Liver (tissue), 9 donors: Measurements from ENCODE around the gene PLA1A. TPM values are rescaled to one million over a fixed set of nuclear protein-coding genes. Genes with fewer than 3 reads are reported as not detected.

Experiments used
- DNase-seq: peaks from one replicate; pipeline ENCODE4 v3.0.0-alpha.2; 2017; ENCODE audit warnings: low spot score
- H3K27ac ChIP-seq, 2 donors: one replicate each; pipeline ENCODE4 v1.7.0; 2013; ENCODE audit warnings: inconsistent platforms in 2 of 2, low read length in 2 of 2, control low read depth in 1 of 2, low read depth in 1 of 2, mild to moderate bottlenecking in 1 of 2
- H3K27me3 ChIP-seq, 4 donors: one replicate each; pipeline versions ENCODE4 v1.6.1 to v1.7.0; 2013; ENCODE audit warnings: low read length in 3 of 4, inconsistent platforms in 1 of 4, mild to moderate bottlenecking in 1 of 4, moderate library complexity in 1 of 4; ENCODE audit not compliant: control insufficient read depth in 4 of 4, insufficient read depth in 4 of 4
- H3K36me3 ChIP-seq, 4 donors: one replicate each; pipeline versions ENCODE4 v1.6.1 to v1.7.0; 2013; ENCODE audit warnings: low read length in 3 of 4, mild to moderate bottlenecking in 3 of 4, low read depth in 1 of 4, moderate library complexity in 1 of 4; ENCODE audit not compliant: control insufficient read depth in 4 of 4, insufficient read depth in 3 of 4
- H3K4me1 ChIP-seq, 4 donors: one replicate each; pipeline versions ENCODE4 v1.6.1 to v1.7.0; 2013; ENCODE audit warnings: low read length in 3 of 4, mild to moderate bottlenecking in 3 of 4, moderate library complexity in 1 of 4; ENCODE audit not compliant: control insufficient read depth in 4 of 4, insufficient read depth in 4 of 4
- H3K4me3 ChIP-seq, 3 donors: one replicate each; pipeline versions ENCODE4 v1.6.1 to v1.7.0; 2013; ENCODE audit warnings: low read length in 3 of 3, control low read depth in 1 of 3, low read depth in 1 of 3, mild to moderate bottlenecking in 1 of 3
- H3K9ac ChIP-seq, 2 donors: one replicate each; pipeline ENCODE4 v1.7.0; 2013; ENCODE audit warnings: low read length in 2 of 2, mild to moderate bottlenecking in 2 of 2, moderate library complexity in 2 of 2, control low read depth in 1 of 2, low read depth in 1 of 2
- H3K9me3 ChIP-seq, 4 donors: one replicate each; pipeline versions ENCODE4 v1.6.1 to v1.7.0; 2013; ENCODE audit warnings: low read length in 3 of 4; ENCODE audit not compliant: control insufficient read depth in 4 of 4
- ATF3 ChIP-seq: IDR thresholded peaks from 2 replicates; pipeline ENCODE4 v1.6.1; 2016; ENCODE audit warnings: antibody characterized with exemption
- EGR1 ChIP-seq, 2 donors: IDR thresholded peaks; 2 replicates each; pipeline ENCODE4 v1.6.1; 2016 to 2018; ENCODE audit warnings: antibody characterized with exemption in 2 of 2, low read depth in 2 of 2
- FOXA1 ChIP-seq: IDR thresholded peaks from 2 replicates; pipeline ENCODE4 v1.6.1; 2016; ENCODE audit warnings: antibody characterized with exemption
- GABPA ChIP-seq, 2 donors: IDR thresholded peaks in 1 of 2; conservative IDR thresholded peaks in 1 of 2; 2 replicates each; pipeline ENCODE4 v1.6.1; 2016; ENCODE audit warnings: antibody characterized with exemption in 2 of 2, mild to moderate bottlenecking in 1 of 2, moderate library complexity in 1 of 2
- HNF4A ChIP-seq, 2 donors: conservative IDR thresholded peaks; 2 replicates each; pipeline ENCODE4 v1.6.1; 2016; ENCODE audit warnings: antibody characterized with exemption in 2 of 2, mild to moderate bottlenecking in 2 of 2
- HNF4G ChIP-seq: IDR thresholded peaks from 2 replicates; pipeline ENCODE4 v1.6.1; 2016; ENCODE audit warnings: antibody characterized with exemption
- JUND ChIP-seq, 2 donors: IDR thresholded peaks; 2 replicates each; pipeline ENCODE4 v1.6.1; 2016; ENCODE audit warnings: antibody characterized with exemption in 2 of 2
- MAX ChIP-seq: IDR thresholded peaks from 2 replicates; pipeline ENCODE4 v1.6.1; 2016; ENCODE audit warnings: antibody characterized with exemption
- NR2F2 ChIP-seq: IDR thresholded peaks from 2 replicates; pipeline ENCODE4 v1.6.1; 2016; ENCODE audit warnings: antibody characterized with exemption
- RAD21 ChIP-seq, 2 donors: IDR thresholded peaks; 2 replicates each; pipeline ENCODE4 v1.6.1; 2016; ENCODE audit warnings: antibody characterized with exemption in 2 of 2, mild to moderate bottlenecking in 2 of 2
- REST ChIP-seq: IDR thresholded peaks from 2 replicates; pipeline ENCODE4 v1.6.1; 2016; ENCODE audit warnings: antibody characterized with exemption, mild to moderate bottlenecking
- RXRA ChIP-seq, 2 donors: IDR thresholded peaks; 2 replicates each; pipeline ENCODE4 v1.6.1; 2017 to 2018; ENCODE audit warnings: antibody characterized with exemption in 2 of 2, mild to moderate bottlenecking in 1 of 2
- SP1 ChIP-seq: IDR thresholded peaks from 2 replicates; pipeline ENCODE4 v1.6.1; 2018; ENCODE audit warnings: antibody characterized with exemption, mild to moderate bottlenecking
- TAF1 ChIP-seq: conservative IDR thresholded peaks from 2 replicates; pipeline ENCODE4 v1.6.1; 2016; ENCODE audit warnings: antibody characterized with exemption, mild to moderate bottlenecking
- ZBTB33 ChIP-seq: IDR thresholded peaks from 2 replicates; pipeline ENCODE4 v1.6.1; 2016; ENCODE audit warnings: antibody characterized with exemption
- WGBS: extraction: QIAGEN DNeasy Blood & Tissue Kit; methylation state at CpG from one replicate; pipeline ENCODE4 v1.1.7; 2013; 5-methylcytosine and 5-hydroxymethylcytosine counted together
- polyA plus RNA-seq, 2 donors: library from polyadenylated mRNA; stranded (reverse) in 1 of 2; unstranded in 1 of 2; fragments of 200-250 nt in 1 of 2; fragments of >200 nt in 1 of 2; fragmentation: Nextera tagmentation in 1 of 2; extraction: Ambion mirVana in 1 of 2; gene quantifications; one replicate each; pipeline versions ENCODE4 v1.2.1 to v1.2.3, GENCODE V29; 2013 to 2015
- total RNA-seq, 2 donors: library from RNA; depleted of rRNA; stranded (reverse); fragments of >200 nt; gene quantifications; one replicate each; pipeline ENCODE4 v1.2.3, GENCODE V29; 2014
- donor health status: healthy.
- donor health status: healthy.
- donor health status: healthy.
- donor health status: healthy.
- donor health status: healthy.

The PLA1A gene
- total and polyA plus RNA-seq, 4 donors: 6.0 to 63.9 (median 33.0) TPM

GRCh38 chr3:119672776-119673175 is 75.1 kb downstream of the PLA1A start:
- Histone ChIP-seq H3K27ac (no peak overlapping the region), H3K4me1 (peaks cover 1 to 18% (median 11%) of the 10 kb centered on the region in 4 donors), H3K4me3 (no peak overlapping the region), H3K9ac (no peak overlapping the region), H3K27me3 (no peaks in the 10 kb centered on the region), H3K36me3 (peaks cover 8 to 34% (median 25%) of the 10 kb centered on the region in 4 donors), H3K9me3 (no peaks in the 10 kb centered on the region)
- no peak for DNase-seq
- TF ChIP-seq FOXA1: no peak
- TF ChIP-seq SP1: no peak
- TF ChIP-seq JUND (IDR thresholded peaks at IDR 0.05): no peak
- TF ChIP-seq HNF4A (conservative IDR thresholded peaks at IDR 0.05): no peak
- TF ChIP-seq ATF3: no peak
- TF ChIP-seq NR2F2: no peak
- no peak for TF ChIP-seq RXRA (IDR thresholded peaks at IDR 0.05)
- TF ChIP-seq RAD21 (IDR thresholded peaks at IDR 0.05): no peak
- no peak for TF ChIP-seq MAX
- no peak for TF ChIP-seq HNF4G
- 87% methylated on average over 2 of the region's 2 CpGs for WGBS

DNA sequence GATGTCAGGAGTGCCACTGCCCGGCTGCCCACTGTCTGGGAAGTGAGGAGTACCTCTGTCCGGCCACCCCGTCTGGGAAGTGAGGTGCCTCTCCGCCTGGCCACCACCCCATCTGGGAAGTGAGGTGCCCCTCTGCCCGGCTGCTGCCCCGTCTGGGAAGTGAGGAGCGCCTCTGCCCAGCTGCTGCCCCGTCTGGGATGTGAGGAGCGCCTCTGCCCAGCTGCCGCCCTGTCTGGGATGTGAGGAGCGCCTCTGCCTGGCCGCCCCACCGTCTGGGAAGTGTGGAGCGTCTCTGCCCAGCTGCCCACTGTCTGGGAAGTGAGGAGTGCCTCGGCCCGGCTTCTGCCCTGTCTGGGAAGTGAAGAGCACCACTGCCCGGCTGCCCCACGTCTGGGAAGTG is 76.2 kb downstream of the PLA1A start:
- Histone ChIP-seq H3K9ac (no peak overlapping the region), H3K4me3 (no peak overlapping the region), H3K27ac (no peak overlapping the region), H3K4me1 (peaks cover 1 to 20% (median 14%) of the 10 kb centered on the region in 4 donors), H3K9me3 (no peaks in the 10 kb centered on the region), H3K27me3 (no peaks in the 10 kb centered on the region), H3K36me3 (peaks cover 8 to 29% (median 23%) of the 10 kb centered on the region in 4 donors)
- WGBS: 96% methylated on average over 18 of the region's 18 CpGs
- TF ChIP-seq ZBTB33 (no peak), HNF4G (no peak), REST (no peak), NR2F2 (no peak), GABPA (IDR thresholded peaks at IDR 0.05 in 1 of 2, conservative IDR thresholded peaks at IDR 0.05 in 1 of 2) (no peak), FOXA1 (no peak), EGR1 (IDR thresholded peaks at IDR 0.05; ENCODE audit: low read depth in 2 of 2) (no peak), RXRA (IDR thresholded peaks at IDR 0.05) (no peak), HNF4A (conservative IDR thresholded peaks at IDR 0.05) (no peak), SP1 (no peak), MAX (no peak), TAF1 (no peak)
- no peak for DNase-seq
